Activated naive CD4-positive, alpha-beta T cell treated with anti-CD3 and anti-CD28 coated beads, Interleukin-2, amount 50 U/mL, for 72 hours (primary cell): ENCODE data around the gene SLCO2A1. TPM values are rescaled to one million over a fixed set of nuclear protein-coding genes. Genes with fewer than 3 reads are reported as not detected.
"Not testable (repeated sequence)": the region's sequence is repeated elsewhere in the genome, so short reads cannot be mapped to it uniquely, and the experiment has no call there.

Experiments
- ATAC-seq, 2 donors: fragments of 150-1000 bp; cut with Tn5 transposase; 2 replicates each; pipeline ENCODE4 v1.10.0; 2021; ENCODE audit warnings: mild to moderate bottlenecking in 2 of 2, moderate library complexity in 2 of 2
- DNase-seq, 2 donors: peaks; one replicate each; pipeline ENCODE4 v3.0.0; 2021 to 2022; ENCODE audit warnings: low spot score in 2 of 2
- H3K27ac Mint-ChIP-seq, 2 donors: one replicate each; pipeline ENCODE4 v1.8.0; 2022; ENCODE audit warnings: mild to moderate bottlenecking in 2 of 2, mixed read lengths in 2 of 2
- H3K36me3 Mint-ChIP-seq, 2 donors: one replicate each; pipeline ENCODE4 v1.8.0; 2022; ENCODE audit warnings: mixed read lengths in 2 of 2
- H3K9me3 Mint-ChIP-seq, 2 donors: one replicate each; pipeline ENCODE4 v1.8.0; 2022; ENCODE audit warnings: mixed read lengths in 2 of 2
- total RNA-seq, 2 donors: library from RNA; stranded (reverse); gene quantifications; one replicate each; pipeline ENCODE4 v1.2.3, GENCODE V29; 2022

Gene SLCO2A1
- not detected for total RNA-seq

- Mint-ChIP-seq H3K36me3 (no peaks in the 10 kb centered on the region), H3K9me3 (no peaks in the 10 kb centered on the region), H3K27ac (no peak within 1 kb of the TSS)
- DNase-seq (peak in 1 of 2 donors; percentile 22), ATAC-seq (peak in 1 of 2 donors; percentile 48)
Observed at GRCh38 chr3:134029734-134030378, at the start of gene SLCO2A1. Gene SLCO2A1, minus strand, starts transcription at chr3:134029925. Its CDS starts 123 bp downstream, at chr3:134029802.

- Mint-ChIP-seq H3K9me3 (no peaks in the 10 kb centered on the region), H3K27ac (no peak overlapping the region), H3K36me3 (no peaks in the 10 kb centered on the region)
- no peak for DNase-seq
- ATAC-seq, result no peak
Observed at GRCh38 chr3:134079111-134079547, 49.4 kb upstream of the SLCO2A1 start.

GRCh38 chr3:134078169-134078831 lies 48.6 kb upstream of the SLCO2A1 start:
- no peak overlapping the region for H3K27ac Mint-ChIP-seq
- DNase-seq (no peak), ATAC-seq (no peak)
- no peaks in the 10 kb centered on the region for H3K36me3 Mint-ChIP-seq
- H3K9me3 Mint-ChIP-seq, result no peaks in the 10 kb centered on the region

- ATAC-seq (no peak), DNase-seq (no peak)
- H3K9me3 Mint-ChIP-seq, result no peaks in the 10 kb centered on the region
- H3K27ac Mint-ChIP-seq, result no peak overlapping the region
- H3K36me3 Mint-ChIP-seq, result no peaks in the 10 kb centered on the region
Observed at GRCh38 chr3:134077649-134078161, 48.0 kb upstream of the SLCO2A1 start.

GRCh38 chr3:134076851-134077250 lies 47.1 kb upstream of the SLCO2A1 start:
- peak overlapping the region in 1 of 2 donors; percentile 75 for H3K27ac Mint-ChIP-seq
- H3K9me3 Mint-ChIP-seq, result no peaks in the 10 kb centered on the region
- DNase-seq, result no peak
- ATAC-seq, result no peak
- H3K36me3 Mint-ChIP-seq, result no peaks in the 10 kb centered on the region

GRCh38 chr3:134075846-134076245 lies 46.1 kb upstream of the SLCO2A1 start:
- no peak for ATAC-seq
- Mint-ChIP-seq H3K27ac (no peak overlapping the region), H3K36me3 (no peaks in the 10 kb centered on the region)

GRCh38 chr3:134075568-134075825 lies 45.8 kb upstream of the SLCO2A1 start:
- ATAC-seq (no peak), DNase-seq (no peak)
- Mint-ChIP-seq H3K27ac (no peak overlapping the region), H3K36me3 (no peaks in the 10 kb centered on the region), H3K9me3 (no peaks in the 10 kb centered on the region)

More at GRCh38 chr3:134075846-134076245, 46.1 kb upstream of the SLCO2A1 start:
- DNase-seq, result no peak
- no peaks in the 10 kb centered on the region for H3K9me3 Mint-ChIP-seq

GRCh38 chr3:134074790-134075567 lies 45.3 kb upstream of the SLCO2A1 start:
- no peak for DNase-seq
- no peaks in the 10 kb centered on the region for H3K36me3 Mint-ChIP-seq
- H3K27ac Mint-ChIP-seq, result no peak overlapping the region
- no peak for ATAC-seq
- H3K9me3 Mint-ChIP-seq, result no peaks in the 10 kb centered on the region

GRCh38 chr3:134074001-134074789 lies 44.5 kb upstream of the SLCO2A1 start:
- ATAC-seq (no peak), DNase-seq (no peak)
- H3K36me3 Mint-ChIP-seq, result no peaks in the 10 kb centered on the region
- H3K9me3 Mint-ChIP-seq, result no peaks in the 10 kb centered on the region
- H3K27ac Mint-ChIP-seq, result no peak overlapping the region

GRCh38 chr3:134073583-134073945 lies 43.8 kb upstream of the SLCO2A1 start:
- Mint-ChIP-seq H3K9me3 (no peaks in the 10 kb centered on the region), H3K27ac (no peak overlapping the region), H3K36me3 (no peaks in the 10 kb centered on the region)
- ATAC-seq, result no peak
- no peak for DNase-seq

GRCh38 chr3:134072881-134073582 lies 43.3 kb upstream of the SLCO2A1 start:
- H3K36me3 Mint-ChIP-seq, result no peaks in the 10 kb centered on the region
- no peak overlapping the region for H3K27ac Mint-ChIP-seq
- ATAC-seq (no peak), DNase-seq (no peak)
- no peaks in the 10 kb centered on the region for H3K9me3 Mint-ChIP-seq

- not testable (repeated sequence) for H3K27ac Mint-ChIP-seq, DNase-seq, H3K9me3 Mint-ChIP-seq, ATAC-seq, H3K36me3 Mint-ChIP-seq
Observed at GRCh38 chr3:134070281-134070680, 40.6 kb upstream of the SLCO2A1 start.

- Mint-ChIP-seq H3K36me3 (no peaks in the 10 kb centered on the region), H3K27ac (no peak overlapping the region), H3K9me3 (no peaks in the 10 kb centered on the region)
- no peak for DNase-seq
- ATAC-seq, result no peak
Observed at GRCh38 chr3:134068429-134068828, 38.7 kb upstream of the SLCO2A1 start.

- no peaks in the 10 kb centered on the region for H3K9me3 Mint-ChIP-seq
- ATAC-seq, result no peak
Observed at GRCh38 chr3:134067531-134068161, 37.9 kb upstream of the SLCO2A1 start.

GRCh38 chr3:134066651-134067530 lies 37.2 kb upstream of the SLCO2A1 start:
- DNase-seq, result no peak
- Mint-ChIP-seq H3K27ac (no peak overlapping the region), H3K9me3 (no peaks in the 10 kb centered on the region), H3K36me3 (no peaks in the 10 kb centered on the region)
- no peak for ATAC-seq

More at GRCh38 chr3:134067531-134068161, 37.9 kb upstream of the SLCO2A1 start:
- Mint-ChIP-seq H3K36me3 (no peaks in the 10 kb centered on the region), H3K27ac (no peak overlapping the region)
- no peak for DNase-seq
